Astrocyte (in vitro differentiated cells and primary cell): ENCODE measurements around the gene PRRG1. TPM values are rescaled to one million over a fixed set of nuclear protein-coding genes. Genes with fewer than 3 reads are reported as not detected.

Source experiments
- DNase-seq: peaks from one replicate; pipeline ENCODE4 v3.0.0-alpha.2; 2010; ENCODE audit warnings: low read depth
- FAIRE-seq: peaks from 2 replicates; lab custom pipeline; 2011; peaks lifted over from hg19 to GRCh38; lab: Jason Lieb, UNC
- H2AFZ ChIP-seq: 2 replicates; pipeline ENCODE4 v1.6.0; 2012; ENCODE audit warnings: low read depth, low read length, inconsistent platforms
- H3K27ac ChIP-seq: 2 replicates; pipeline ENCODE4 v1.5.1; 2011; ENCODE audit warnings: low read depth, low read length, inconsistent platforms
- H3K27me3 ChIP-seq: 2 replicates; pipeline ENCODE4 v1.6.0; 2011; ENCODE audit warnings: low read length, inconsistent platforms; ENCODE audit not compliant: insufficient read depth
- H3K36me3 ChIP-seq: 2 replicates; pipeline ENCODE4 v1.5.1; 2011; ENCODE audit warnings: low read length, inconsistent platforms; ENCODE audit not compliant: insufficient read depth
- H3K4me1 ChIP-seq: 2 replicates; pipeline ENCODE4 v1.5.1; 2011; ENCODE audit warnings: low read length, inconsistent platforms; ENCODE audit not compliant: insufficient read depth
- H3K4me2 ChIP-seq: 2 replicates; pipeline ENCODE4 v1.6.0; 2012; ENCODE audit warnings: low read length, inconsistent platforms
- H3K4me3 ChIP-seq: 2 replicates; pipeline ENCODE4 v1.5.1; 2011; ENCODE audit warnings: low read depth, mild to moderate bottlenecking, low read length, inconsistent platforms; ENCODE audit not compliant: insufficient read depth
- H3K79me2 ChIP-seq: 2 replicates; pipeline ENCODE4 v1.6.0; 2012; ENCODE audit warnings: mild to moderate bottlenecking, low read length, inconsistent platforms; ENCODE audit not compliant: insufficient read depth
- H3K9ac ChIP-seq: 2 replicates; pipeline ENCODE4 v1.6.0; 2012; ENCODE audit warnings: mild to moderate bottlenecking, low read length, inconsistent platforms
- H3K9me3 ChIP-seq: 2 replicates; pipeline ENCODE4 v1.5.1; 2012; ENCODE audit warnings: low read depth, mild to moderate bottlenecking, low read length, inconsistent platforms; ENCODE audit not compliant: insufficient read depth
- H4K20me1 ChIP-seq: 2 replicates; pipeline ENCODE4 v1.6.0; 2012; ENCODE audit warnings: low read length, inconsistent platforms; ENCODE audit not compliant: insufficient read depth
- H3K27ac Mint-ChIP-seq: one replicate; pipeline ENCODE4 v1.8.0; 2021; ENCODE audit warnings: mild to moderate bottlenecking, mixed read lengths; ENCODE audit not compliant: unreplicated experiment
- H3K27me3 Mint-ChIP-seq: one replicate; pipeline ENCODE4 v1.8.0; 2021; ENCODE audit warnings: low read depth, mixed read lengths; ENCODE audit not compliant: unreplicated experiment
- H3K36me3 Mint-ChIP-seq: one replicate; pipeline ENCODE4 v1.8.0; 2021; ENCODE audit warnings: low read depth, mixed read lengths; ENCODE audit not compliant: unreplicated experiment
- H3K4me1 Mint-ChIP-seq: one replicate; pipeline ENCODE4 v1.8.0; 2021; ENCODE audit warnings: low read depth, mixed read lengths; ENCODE audit not compliant: unreplicated experiment
- H3K4me3 Mint-ChIP-seq: one replicate; pipeline ENCODE4 v1.8.0; 2021; ENCODE audit warnings: mild to moderate bottlenecking, moderate library complexity, mixed read lengths; ENCODE audit not compliant: unreplicated experiment
- H3K9me3 Mint-ChIP-seq: one replicate; pipeline ENCODE4 v1.8.0; 2021; ENCODE audit warnings: mild to moderate bottlenecking, mixed read lengths; ENCODE audit not compliant: unreplicated experiment
- CTCF ChIP-seq: IDR thresholded peaks from 2 replicates; pipeline ENCODE4 v1.5.1; 2011; ENCODE audit warnings: low read depth, mild to moderate bottlenecking, inconsistent platforms, low read length, moderate library complexity; ENCODE audit not compliant: insufficient read depth
- EZH2 ChIP-seq: IDR thresholded peaks from 2 replicates; pipeline ENCODE4 v1.6.1; 2012; ENCODE audit warnings: mild to moderate bottlenecking, low read length, inconsistent platforms; ENCODE audit not compliant: insufficient read depth
- total RNA-seq: library from RNA; stranded (reverse); gene quantifications from 2 replicates; pipeline ENCODE4 v1.2.1, GENCODE V29; 2021

Gene PRRG1
- total RNA-seq, 1 donor from 2014 or later = 33.7 TPM

DNA sequence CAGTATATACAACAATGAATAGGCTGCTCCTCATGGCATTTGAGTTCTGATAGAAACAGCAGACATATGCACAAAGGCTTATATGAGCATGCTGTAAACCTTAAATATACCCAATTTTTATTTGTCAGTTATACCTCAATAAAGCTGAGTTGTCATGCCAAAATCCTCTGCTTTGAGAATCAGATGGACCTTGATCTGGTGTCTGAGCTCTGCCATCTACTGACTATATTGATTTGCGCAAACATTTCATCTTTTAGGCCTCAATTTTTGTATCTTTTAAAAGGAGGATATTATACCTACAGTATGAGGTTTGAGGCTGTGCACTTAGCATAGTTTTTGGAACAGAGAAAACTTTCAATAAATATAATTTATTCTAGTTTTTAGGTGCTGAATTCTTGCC is 85.2 kb downstream of the PRRG1 start:
- Histone ChIP-seq H3K4me1 (no peaks in the 10 kb centered on the region), H3K27me3 (no peaks in the 10 kb centered on the region), H3K36me3 (no peaks in the 10 kb centered on the region), H3K4me2 (no peak overlapping the region), H3K9me3 (no peaks in the 10 kb centered on the region), H2AFZ (no peak overlapping the region), H3K27ac (no peak overlapping the region), H3K79me2 (no peaks in the 10 kb centered on the region), H4K20me1 (no peaks in the 10 kb centered on the region), H3K9ac (no peak overlapping the region), H3K4me3 (no peak overlapping the region)
- Mint-ChIP-seq H3K36me3 (peaks cover 5% of the 10 kb centered on the region), H3K4me3 (no peak overlapping the region), H3K4me1 (no peaks in the 10 kb centered on the region), H3K27me3 (no peaks in the 10 kb centered on the region), H3K27ac (no peak overlapping the region), H3K9me3 (no peaks in the 10 kb centered on the region)
- no peak for TF ChIP-seq CTCF
- TF ChIP-seq EZH2 = no peak
- DNase-seq (no peak), FAIRE-seq (peak; percentile 90)

GRCh38 chrX:37437160-37437559 is 88.0 kb downstream of the PRRG1 start:
- Mint-ChIP-seq H3K4me3 (no peak overlapping the region), H3K27me3 (no peaks in the 10 kb centered on the region), H3K27ac (no peak overlapping the region), H3K4me1 (no peaks in the 10 kb centered on the region), H3K36me3 (peaks cover 8% of the 10 kb centered on the region), H3K9me3 (no peaks in the 10 kb centered on the region)
- TF ChIP-seq CTCF = no peak
- no peak for TF ChIP-seq EZH2
- no peaks in the 10 kb centered on the region for H3K27me3 ChIP-seq
- no peaks in the 10 kb centered on the region for H4K20me1 ChIP-seq
- H3K27ac ChIP-seq = no peak overlapping the region
- no peaks in the 10 kb centered on the region for H3K9me3 ChIP-seq
- DNase-seq (no peak), FAIRE-seq (peak; percentile 23)
- H3K79me2 ChIP-seq = no peaks in the 10 kb centered on the region
- no peak overlapping the region for H3K4me3 ChIP-seq
- H2AFZ ChIP-seq = no peak overlapping the region
- H3K4me1 ChIP-seq = no peaks in the 10 kb centered on the region
- no peak overlapping the region for H3K4me2 ChIP-seq
- H3K36me3 ChIP-seq = no peaks in the 10 kb centered on the region
- no peak overlapping the region for H3K9ac ChIP-seq

GRCh38 chrX:37441377-37441776 is 92.2 kb downstream of the PRRG1 start:
- no peak overlapping the region for H3K27ac ChIP-seq
- no peaks in the 10 kb centered on the region for H3K4me1 ChIP-seq
- H3K4me2 ChIP-seq = no peak overlapping the region
- Mint-ChIP-seq H3K27ac (no peak overlapping the region), H3K4me1 (no peaks in the 10 kb centered on the region), H3K4me3 (no peak overlapping the region), H3K36me3 (peaks cover 4% of the 10 kb centered on the region), H3K27me3 (no peaks in the 10 kb centered on the region), H3K9me3 (no peaks in the 10 kb centered on the region)
- no peaks in the 10 kb centered on the region for H3K36me3 ChIP-seq
- DNase-seq (no peak), FAIRE-seq (no peak)
- H3K79me2 ChIP-seq = no peaks in the 10 kb centered on the region
- no peaks in the 10 kb centered on the region for H3K27me3 ChIP-seq
- no peak overlapping the region for H3K4me3 ChIP-seq
- H4K20me1 ChIP-seq = no peaks in the 10 kb centered on the region
- TF ChIP-seq EZH2 = no peak
- TF ChIP-seq CTCF = no peak
- H3K9me3 ChIP-seq = no peaks in the 10 kb centered on the region
- no peak overlapping the region for H3K9ac ChIP-seq
- H2AFZ ChIP-seq = no peak overlapping the region
